IPS-20b (cell line): Measurements from ENCODE around the gene MRGPRD.

Experiments used
- H3K27ac ChIP-seq: one replicate; pipeline ENCODE4 v1.5.1; 2013; ENCODE audit warnings: low read length
- H3K27me3 ChIP-seq: 2 replicates; pipeline ENCODE4 v1.6.1; 2013; ENCODE audit warnings: mild to moderate bottlenecking, low read length, inconsistent platforms; ENCODE audit not compliant: insufficient read depth
- H3K36me3 ChIP-seq: 2 replicates; pipeline ENCODE4 v1.6.1; 2013; ENCODE audit warnings: low read depth, mild to moderate bottlenecking, inconsistent platforms, low read length, moderate library complexity; ENCODE audit not compliant: insufficient read depth
- H3K4me1 ChIP-seq: 2 replicates; pipeline ENCODE4 v1.6.1; 2013; ENCODE audit warnings: mild to moderate bottlenecking, control low read depth, inconsistent platforms, low read length, moderate library complexity; ENCODE audit not compliant: insufficient read depth
- H3K4me3 ChIP-seq: 2 replicates; pipeline ENCODE4 v1.5.1; 2013; ENCODE audit warnings: mild to moderate bottlenecking, low read length, inconsistent platforms
- H3K9ac ChIP-seq: 2 replicates; pipeline ENCODE4 v1.6.1; 2013; ENCODE audit warnings: low read depth, mild to moderate bottlenecking, inconsistent platforms, low read length, moderate library complexity
- H3K9me3 ChIP-seq: 2 replicates; pipeline ENCODE4 v1.6.1; 2013; ENCODE audit warnings: mild to moderate bottlenecking, low read depth, low read length, inconsistent platforms; ENCODE audit not compliant: insufficient read depth

The MRGPRD gene

GRCh38 chr11:68980776-68981065 lies at the start of gene MRGPRD:
Gene MRGPRD, minus strand, starts transcription at chr11:68980986. Its CDS starts 0 bp downstream, at chr11:68980986.
- Histone ChIP-seq H3K36me3 (no peaks in the 10 kb centered on the region), H3K27me3 (no peaks in the 10 kb centered on the region), H3K4me3 (no peak within 1 kb of the TSS), H3K9ac (no peak within 1 kb of the TSS), H3K4me1 (no peaks in the 10 kb centered on the region), H3K9me3 (no peaks in the 10 kb centered on the region), H3K27ac (no peak within 1 kb of the TSS)

- no peaks in the 10 kb centered on the region for H3K36me3 ChIP-seq
- no peak overlapping the region for H3K9ac ChIP-seq
- no peaks in the 10 kb centered on the region for H3K9me3 ChIP-seq
- no peak overlapping the region for H3K4me3 ChIP-seq
- H3K27ac ChIP-seq: no peak overlapping the region
- H3K27me3 ChIP-seq: no peaks in the 10 kb centered on the region
- peaks cover 6% of the 10 kb centered on the region; the same call in 1 of the 2 replicates for H3K4me1 ChIP-seq
Observed at GRCh38 chr11:69030301-69030700, 49.5 kb upstream of the MRGPRD start.

GRCh38 chr11:69027704-69028372 lies 47.1 kb upstream of the MRGPRD start:
- no peaks in the 10 kb centered on the region for H3K9me3 ChIP-seq
- H3K4me3 ChIP-seq: no peak overlapping the region
- no peaks in the 10 kb centered on the region for H3K27me3 ChIP-seq
- H3K4me1 ChIP-seq: peaks cover 6% of the 10 kb centered on the region; the same call in 1 of the 2 replicates
- H3K9ac ChIP-seq: no peak overlapping the region
- H3K27ac ChIP-seq: no peak overlapping the region
- no peaks in the 10 kb centered on the region for H3K36me3 ChIP-seq

GRCh38 chr11:69024509-69024908 lies 43.7 kb upstream of the MRGPRD start:
- no peak overlapping the region for H3K4me3 ChIP-seq
- peaks cover 4% of the 10 kb centered on the region; the same call in 1 of the 2 replicates for H3K4me1 ChIP-seq
- no peaks in the 10 kb centered on the region for H3K36me3 ChIP-seq
- no peaks in the 10 kb centered on the region for H3K9me3 ChIP-seq
- no peak overlapping the region for H3K27ac ChIP-seq
- no peaks in the 10 kb centered on the region for H3K27me3 ChIP-seq
- no peak overlapping the region for H3K9ac ChIP-seq

GRCh38 chr11:69022260-69022659 lies 41.5 kb upstream of the MRGPRD start:
- H3K36me3 ChIP-seq: no peaks in the 10 kb centered on the region
- no peak overlapping the region for H3K27ac ChIP-seq
- H3K4me1 ChIP-seq: no peaks in the 10 kb centered on the region

GRCh38 chr11:69018924-69019323 lies 38.1 kb upstream of the MRGPRD start:
- Histone ChIP-seq H3K27me3 (peaks cover 6% of the 10 kb centered on the region), H3K9ac (no peak overlapping the region), H3K36me3 (no peaks in the 10 kb centered on the region), H3K27ac (no peak overlapping the region), H3K4me1 (peaks cover 6% of the 10 kb centered on the region), H3K4me3 (no peak overlapping the region), H3K9me3 (no peaks in the 10 kb centered on the region)

More at GRCh38 chr11:69022260-69022659, 41.5 kb upstream of the MRGPRD start:
- Histone ChIP-seq H3K4me3 (no peak overlapping the region), H3K9ac (no peak overlapping the region), H3K27me3 (no peaks in the 10 kb centered on the region), H3K9me3 (no peaks in the 10 kb centered on the region)

- peaks cover 15% of the 10 kb centered on the region for H3K27me3 ChIP-seq
- H3K27ac ChIP-seq: no peak overlapping the region
- no peak overlapping the region for H3K9ac ChIP-seq
- no peaks in the 10 kb centered on the region for H3K36me3 ChIP-seq
- no peaks in the 10 kb centered on the region for H3K9me3 ChIP-seq
- H3K4me1 ChIP-seq: peaks cover 6% of the 10 kb centered on the region
- no peak overlapping the region for H3K4me3 ChIP-seq
Observed at GRCh38 chr11:69017951-69018350, 37.2 kb upstream of the MRGPRD start.

- Histone ChIP-seq H3K4me1 (peaks cover 18% of the 10 kb centered on the region), H3K4me3 (no peak overlapping the region), H3K27ac (no peak overlapping the region), H3K9ac (no peak overlapping the region), H3K9me3 (no peaks in the 10 kb centered on the region), H3K36me3 (no peaks in the 10 kb centered on the region), H3K27me3 (peaks cover 34% of the 10 kb centered on the region)
Observed at GRCh38 chr11:69014898-69015549, 34.2 kb upstream of the MRGPRD start.

- no peaks in the 10 kb centered on the region for H3K36me3 ChIP-seq
- H3K27ac ChIP-seq: no peak overlapping the region
- H3K4me3 ChIP-seq: peak overlapping the region; percentile 65; the same call in 1 of the 2 replicates
- peaks cover 34% of the 10 kb centered on the region for H3K27me3 ChIP-seq
- no peak overlapping the region; the same call in 1 of the 2 replicates for H3K9ac ChIP-seq
- no peaks in the 10 kb centered on the region for H3K9me3 ChIP-seq
- peaks cover 18% of the 10 kb centered on the region for H3K4me1 ChIP-seq
Observed at GRCh38 chr11:69014084-69014851, 33.5 kb upstream of the MRGPRD start.

GRCh38 chr11:69013009-69013951 lies 32.5 kb upstream of the MRGPRD start, which contains the start of gene MRGPRF:
Gene MRGPRF, minus strand, starts transcription at chr11:69013246. Its CDS starts 3,345 bp downstream, at chr11:69009901.
- peak within 1 kb of the TSS; percentile 65 for H3K4me3 ChIP-seq
- H3K27ac ChIP-seq: no peak within 1 kb of the TSS
- H3K9ac ChIP-seq: peak within 1 kb of the TSS; percentile 57; the same call in 1 of the 2 replicates
- H3K9me3 ChIP-seq: no peaks in the 10 kb centered on the region
- H3K4me1 ChIP-seq: peaks cover 18% of the 10 kb centered on the region
- H3K27me3 ChIP-seq: peaks cover 34% of the 10 kb centered on the region
- no peaks in the 10 kb centered on the region for H3K36me3 ChIP-seq
